K562 (cell line): ENCODE measurements around the gene RPL15. TPM values are rescaled to one million over a fixed set of nuclear protein-coding genes. Genes with fewer than 3 reads are reported as not detected.

Source experiments
- ASH1L ChIP-seq: fragments of 450-650 bp; IDR thresholded peaks from 2 replicates; pipeline ENCODE4 v1.6.1; 2018; ENCODE audit warnings: borderline replicate concordance, mild to moderate bottlenecking, low read depth; ENCODE audit not compliant: partially characterized antibody
- CBX1 ChIP-seq: sonication (generic); IDR thresholded peaks from 2 replicates; pipeline ENCODE4 v1.6.1; 2016; ENCODE audit warnings: antibody characterized with exemption, low read depth, mild to moderate bottlenecking
- CTCF ChIP-seq, 3 experiments: IDR thresholded peaks in 2 of 3; conservative IDR thresholded peaks in 1 of 3; 2 replicates each; pipeline ENCODE4 v1.5.1; 2011 to 2012; ENCODE audit warnings: low read length in 3 of 3, mild to moderate bottlenecking in 3 of 3, control low read depth in 2 of 3, improper control_type of control experiment in 1 of 3, inconsistent platforms in 1 of 3, low read depth in 1 of 3, mixed read lengths in 1 of 3, moderate library complexity in 1 of 3; ENCODE audit not compliant: insufficient read depth in 2 of 3
- ERF ChIP-seq: fragments of 450-650 bp; formaldehyde crosslinking; IDR thresholded peaks from 2 replicates; pipeline ENCODE4 v1.4.0; 2020; ENCODE audit warnings: mild to moderate bottlenecking, mixed read lengths
- FUS ChIP-seq: fragments of 200-400 bp; formaldehyde crosslinking; optimal IDR thresholded peaks from 2 replicates; pipeline ENCODE3; 2017; ENCODE audit warnings: low read depth, low read length
- NFIC ChIP-seq: fragments of 450-650 bp; IDR thresholded peaks from 2 replicates; pipeline ENCODE4 v1.6.1; 2017; ENCODE audit warnings: mild to moderate bottlenecking, inconsistent platforms
- PCBP1 ChIP-seq: fragments of 200-400 bp; formaldehyde crosslinking; IDR thresholded peaks from 2 replicates; pipeline ENCODE4 v1.6.1; 2018; ENCODE audit warnings: mild to moderate bottlenecking, low read depth, low read length; ENCODE audit not compliant: poor library complexity, severe bottlenecking
- PKNOX1 ChIP-seq: fragments of 450-650 bp; IDR thresholded peaks from 2 replicates; pipeline ENCODE4 v1.6.1; 2016
- SMAD2 ChIP-seq: fragments of 150-350 bp; IDR thresholded peaks from 2 replicates; pipeline ENCODE4 v1.6.1; 2014; ENCODE audit warnings: low read depth, mild to moderate bottlenecking, low read length
- SMC3 ChIP-seq: conservative IDR thresholded peaks from 2 replicates; pipeline ENCODE4 v1.6.1; 2011; ENCODE audit warnings: low read depth, low read length, improper control_type of control experiment; ENCODE audit not compliant: insufficient read depth
- TCF3 ChIP-seq: sonication (generic); formaldehyde crosslinking; IDR thresholded peaks from 2 replicates; pipeline ENCODE4 v1.4.0; 2020; ENCODE audit warnings: mild to moderate bottlenecking, missing genetic modification reagents
- TCF7L2 ChIP-seq: fragments of 150-350 bp; IDR thresholded peaks from 2 replicates; pipeline ENCODE4 v1.6.1; 2016; ENCODE audit warnings: low read depth, mild to moderate bottlenecking, low read length, moderate library complexity
- THAP12 ChIP-seq: fragments of 250-450 bp; sonication (Bioruptor Pico); IDR thresholded peaks from 2 replicates; pipeline ENCODE4 v1.9.0; 2021; ENCODE audit warnings: mild to moderate bottlenecking, inconsistent platforms
- ZBTB2 ChIP-seq: fragments of 450-650 bp; IDR thresholded peaks from 2 replicates; pipeline ENCODE4 v1.6.1; 2016; ENCODE audit warnings: antibody characterized with exemption
- ZNF217 ChIP-seq: sonication (generic); formaldehyde crosslinking; IDR thresholded peaks from 2 replicates; pipeline ENCODE4 v1.8.0; 2022; ENCODE audit warnings: mild to moderate bottlenecking, missing genetic modification reagents
- ZNF24 ChIP-seq: fragments of 450-650 bp; IDR thresholded peaks from 2 replicates; pipeline ENCODE4 v1.6.1; 2016
- ZNF277 ChIP-seq: fragments of 250-450 bp; sonication (Bioruptor Pico); IDR thresholded peaks from 2 replicates; pipeline ENCODE4 v1.8.0; 2022; ENCODE audit warnings: inconsistent platforms, mild to moderate bottlenecking, moderate library complexity, borderline replicate concordance
- ZNF639 ChIP-seq, 2 experiments: fragments of 200-800 bp in 1 of 2; sonication (Bioruptor generic) in 1 of 2; sonication (generic) in 1 of 2; formaldehyde crosslinking in 1 of 2; IDR thresholded peaks in 1 of 2; conservative IDR thresholded peaks in 1 of 2; 2 replicates each; pipeline versions ENCODE4 v1.5.0 to v1.6.1; 2016 to 2020; ENCODE audit warnings: missing compliant biosample characterization in 1 of 2, missing genetic modification characterization in 1 of 2, missing genetic modification reagents in 1 of 2
- polyA plus RNA-seq, 8 experiments: library from polyadenylated mRNA; depleted of rRNA in 4 of 8; stranded (reverse) in 5 of 8; unstranded in 3 of 8; fragments of >200 nt; fragmentation: Nextera tagmentation in 2 of 8; fragmentation: Illumina TruSeq in 1 of 8; extraction: Ambion mirVana in 2 of 8; extraction: Trizol in 1 of 8; gene quantifications; 2 replicates each; pipeline versions ENCODE4 v1.2.1 to v1.2.3, GENCODE V29; 2011 to 2014; ENCODE audit warnings: inconsistent platforms in 1 of 8, missing spikeins in 1 of 8
- total RNA-seq, 7 experiments: library from RNA; depleted of rRNA in 6 of 7; stranded (reverse); fragments of >200 nt in 6 of 7; fragmentation: Illumina TruSeq in 2 of 7; extraction: Trizol in 2 of 7; gene quantifications; 2 replicates each; pipeline versions ENCODE4 v1.2.1 to v1.2.3, GENCODE V29; 2011 to 2021; ENCODE audit warnings: low replicate concordance in 1 of 7

RPL15 gene
- total and polyA plus RNA-seq, 9 of the 15 experiments (the other 6 are each of a cell fraction or from before 2014, with no cell fraction given) = 2,393 to 8,850 (median 3,928) TPM

GRCh38 chr3:23953523-23953922 lies 36.6 kb downstream of the RPL15 start (continued):
- TF ChIP-seq ZNF639 (CRISPR knock-in tag; conservative IDR thresholded peaks at IDR 0.05 in 1 of 2, IDR thresholded peaks at IDR 0.05 in 1 of 2) (no peak), ASH1L (no peak), TCF3 (CRISPR knock-in tag) (peak; percentile 52), PCBP1 (no peak), NFIC (peak; percentile 20; the same call in 1 of the 2 replicates), ERF (CRISPR knock-in tag) (no peak), PKNOX1 (no peak), TCF7L2 (no peak), FUS (no peak), SMAD2 (no peak), ZNF277 (CRISPR knock-in tag) (no peak), SMC3 (no peak), CTCF (IDR thresholded peaks at IDR 0.05 in 2 of 3, conservative IDR thresholded peaks at IDR 0.05 in 1 of 3; ENCODE audit: insufficient read depth in 2 of 3, low read depth in 1 of 3, low read length in 3 of 3) (no peak), CBX1 (no peak), ZNF24 (no peak), THAP12 (CRISPR knock-in tag) (no peak), ZNF217 (CRISPR knock-in tag) (no peak), ZBTB2 (no peak)
